Measurements from ENCODE around the gene GDF3.
"Not testable (repeated sequence)": the region's sequence is repeated elsewhere in the genome, so short reads cannot be mapped to it uniquely, and the experiment has no call there.

GDF3 gene

GRCh38 chr12:7695566-7696197, at the start of gene GDF3:
Gene GDF3 (minus strand): TSS chr12:7695775. CDS start chr12:7695728, 47 bp downstream.
- DNase-seq (ENCODE audit: extremely low spot score) = no peak
- POLR2A ChIA-PET = no interaction called here
- TF ChIP-seq CTCF (IDR thresholded peaks at IDR 0.05; ENCODE audit: control extremely low read depth, extremely low read depth, low read depth, missing control alignments) = no peak
- CTCF ChIA-PET = interaction anchor here (1.6 kb wide), 1 partner anchor 111 kb away, joined by 3 read pairs; no protein-coding TSS in a partner anchor

GRCh38 chr12:7732993-7733392, 37.4 kb upstream of the GDF3 start:
- ChIA-PET CTCF (no interaction called here), POLR2A (no interaction called here)
- TF ChIP-seq CTCF (IDR thresholded peaks at IDR 0.05; ENCODE audit: control extremely low read depth, extremely low read depth, low read depth, missing control alignments) = no peak
- DNase-seq (ENCODE audit: extremely low spot score) = no peak

GRCh38 chr12:7731486-7731885, 35.9 kb upstream of the GDF3 start:
- ChIA-PET CTCF (no interaction called here), POLR2A (no interaction called here)
- no peak for DNase-seq (ENCODE audit: extremely low spot score)
- no peak for TF ChIP-seq CTCF (IDR thresholded peaks at IDR 0.05; ENCODE audit: control extremely low read depth, extremely low read depth, low read depth, missing control alignments)

GRCh38 chr12:7730984-7731383, 35.4 kb upstream of the GDF3 start:
- POLR2A ChIA-PET; DNase-seq (ENCODE audit: extremely low spot score); CTCF ChIA-PET: not testable (repeated sequence)

- CTCF ChIA-PET = no interaction called here
- TF ChIP-seq CTCF (IDR thresholded peaks at IDR 0.05; ENCODE audit: control extremely low read depth, extremely low read depth, low read depth, missing control alignments) = no peak
Measured at GRCh38 chr12:7729746-7730145, 34.2 kb upstream of the GDF3 start.

GRCh38 chr12:7723926-7724325, 28.4 kb upstream of the GDF3 start:
- no peak for DNase-seq (ENCODE audit: extremely low spot score)
- ChIA-PET CTCF (no interaction called here), POLR2A (no interaction called here)
- no peak for TF ChIP-seq CTCF (IDR thresholded peaks at IDR 0.05; ENCODE audit: control extremely low read depth, extremely low read depth, low read depth, missing control alignments)

More at GRCh38 chr12:7729746-7730145, 34.2 kb upstream of the GDF3 start:
- POLR2A ChIA-PET = no interaction called here
- no peak for DNase-seq (ENCODE audit: extremely low spot score)

- no peak for DNase-seq (ENCODE audit: extremely low spot score)
- CTCF ChIA-PET = interaction anchor here (0.7 kb wide), 1 partner anchor 14 kb away, joined by 3 read pairs; no protein-coding TSS in a partner anchor
- TF ChIP-seq CTCF (IDR thresholded peaks at IDR 0.05; ENCODE audit: control extremely low read depth, extremely low read depth, low read depth, missing control alignments) = no peak
- POLR2A ChIA-PET = no interaction called here
Measured at GRCh38 chr12:7719946-7720730, 24.6 kb upstream of the GDF3 start.
